MM.1S (cell line): ENCODE data around the gene PRKD1.

Experiments used
- DNase-seq: peaks from one replicate; pipeline ENCODE4 v3.0.0-alpha.2; 2015
- H2AFZ ChIP-seq: fragments of 300-600 bp; sonication (generic); 2 replicates; pipeline ENCODE4 v1.6.0; 2016; ENCODE audit warnings: antibody characterized with exemption, low read length
- H3F3A ChIP-seq: fragments of 300-600 bp; sonication (generic); 2 replicates; pipeline ENCODE4 v1.6.1; 2016; ENCODE audit warnings: mild to moderate bottlenecking, antibody characterized with exemption, low read length, moderate library complexity, mixed read lengths; ENCODE audit not compliant: insufficient read depth
- H3K27ac ChIP-seq: fragments of 300-600 bp; sonication (generic); 2 replicates; pipeline ENCODE4 v1.5.1; 2016; ENCODE audit warnings: mild to moderate bottlenecking, low read length
- H3K27me3 ChIP-seq: fragments of 300-600 bp; sonication (generic); replicated peaks from 2 replicates; pipeline ENCODE4 v1.6.0; 2016; ENCODE audit warnings: low read length; ENCODE audit not compliant: insufficient read depth
- H3K36me3 ChIP-seq: fragments of 300-600 bp; sonication (generic); replicated peaks from 2 replicates; pipeline ENCODE4 v1.6.1; 2016; ENCODE audit warnings: mild to moderate bottlenecking, low read length, mixed read lengths; ENCODE audit not compliant: insufficient read depth
- H3K4me1 ChIP-seq: fragments of 300-600 bp; sonication (generic); 2 replicates; pipeline ENCODE4 v1.6.1; 2016; ENCODE audit warnings: low read length, mixed read lengths
- H3K4me2 ChIP-seq: fragments of 300-600 bp; sonication (generic); 2 replicates; pipeline ENCODE4 v1.6.0; 2016; ENCODE audit warnings: low read depth, low read length
- H3K4me3 ChIP-seq: fragments of 300-600 bp; sonication (generic); 2 replicates; pipeline ENCODE4 v1.5.1; 2016; ENCODE audit warnings: low read length, mixed read lengths
- H3K79me2 ChIP-seq: fragments of 300-600 bp; sonication (generic); 2 replicates; pipeline ENCODE4 v1.6.1; 2016; ENCODE audit warnings: mixed run types, low read length, mixed read lengths
- H3K9ac ChIP-seq: fragments of 300-600 bp; sonication (generic); 2 replicates; pipeline ENCODE4 v1.6.1; 2016; ENCODE audit warnings: low read length, mixed read lengths
- H3K9me2 ChIP-seq: fragments of 300-600 bp; sonication (generic); replicated peaks from 2 replicates; pipeline ENCODE4 v1.6.1; 2016; ENCODE audit warnings: mild to moderate bottlenecking, low read length, mixed read lengths; ENCODE audit not compliant: insufficient read depth
- H3K9me3 ChIP-seq: fragments of 300-600 bp; sonication (generic); replicated peaks from 2 replicates; pipeline ENCODE4 v1.6.1; 2016; ENCODE audit warnings: mild to moderate bottlenecking, low read length, mixed read lengths; ENCODE audit not compliant: insufficient read depth
- H4K20me1 ChIP-seq: fragments of 300-600 bp; sonication (generic); 2 replicates; pipeline ENCODE4 v1.6.1; 2016; ENCODE audit warnings: mild to moderate bottlenecking, low read length, moderate library complexity, mixed read lengths; ENCODE audit not compliant: insufficient read depth
- CTCF ChIP-seq: fragments of 300-600 bp; sonication (generic); IDR thresholded peaks from 2 replicates; pipeline ENCODE4 v1.5.1; 2016; ENCODE audit warnings: antibody characterized with exemption, low read length, mixed read lengths
- EZH2 ChIP-seq: fragments of 300-600 bp; sonication (generic); optimal IDR thresholded peaks from 2 replicates; pipeline ENCODE3; 2017; ENCODE audit warnings: low read depth, mild to moderate bottlenecking, antibody characterized with exemption, low read length, mixed read lengths
- EZH2phosphoT487 ChIP-seq: fragments of 300-600 bp; sonication (generic); IDR thresholded peaks from 2 replicates; pipeline ENCODE4 v1.6.1; 2018; ENCODE audit warnings: antibody characterized with exemption, low read length

PRKD1 gene

GRCh38 chr14:29528889-29529288 lies 398.8 kb downstream of the PRKD1 start:
- no peak overlapping the region for H3K27ac ChIP-seq
- H3K36me3 ChIP-seq = no peaks in the 10 kb centered on the region
- H3K4me1 ChIP-seq = no peaks in the 10 kb centered on the region; the same call in 1 of the 2 replicates
- no peak overlapping the region for H3K4me3 ChIP-seq
- H3K9me2 ChIP-seq = no peaks in the 10 kb centered on the region
- no peak overlapping the region for H3K4me2 ChIP-seq
- no peak overlapping the region for H2AFZ ChIP-seq
- H3K27me3 ChIP-seq = no peaks in the 10 kb centered on the region
- no peak for TF ChIP-seq EZH2phosphoT487
- no peak for TF ChIP-seq CTCF
- no peak for TF ChIP-seq EZH2
- no peak overlapping the region for H3K9ac ChIP-seq
- DNase-seq = no peak
- no peaks in the 10 kb centered on the region for H3K79me2 ChIP-seq
- H4K20me1 ChIP-seq = no peaks in the 10 kb centered on the region
- no peaks in the 10 kb centered on the region for H3K9me3 ChIP-seq
- H3F3A ChIP-seq = peaks cover 10% of the 10 kb centered on the region; the same call in 1 of the 2 replicates

- Histone ChIP-seq H3K9me3 (no peaks in the 10 kb centered on the region), H3K9ac (no peak overlapping the region), H3K27ac (no peak overlapping the region), H3K4me1 (no peaks in the 10 kb centered on the region), H3K79me2 (no peaks in the 10 kb centered on the region), H2AFZ (no peak overlapping the region), H3K4me2 (no peak overlapping the region), H3K27me3 (no peaks in the 10 kb centered on the region), H4K20me1 (no peaks in the 10 kb centered on the region), H3K36me3 (no peaks in the 10 kb centered on the region), H3K9me2 (no peaks in the 10 kb centered on the region), H3K4me3 (no peak overlapping the region), H3F3A (peaks cover 5% of the 10 kb centered on the region; the same call in 1 of the 2 replicates)
- no peak for DNase-seq
- TF ChIP-seq EZH2 (no peak), EZH2phosphoT487 (no peak), CTCF (no peak)
These were observed 400.4 kb downstream of the PRKD1 start for GRCh38 chr14:29527286-29527685.
